ENCODE results near the gene TEAD3.
"Not testable (repeated sequence)": the region's sequence is repeated elsewhere in the genome, so short reads cannot be mapped to it uniquely, and the experiment has no call there.

TEAD3 gene

DNA sequence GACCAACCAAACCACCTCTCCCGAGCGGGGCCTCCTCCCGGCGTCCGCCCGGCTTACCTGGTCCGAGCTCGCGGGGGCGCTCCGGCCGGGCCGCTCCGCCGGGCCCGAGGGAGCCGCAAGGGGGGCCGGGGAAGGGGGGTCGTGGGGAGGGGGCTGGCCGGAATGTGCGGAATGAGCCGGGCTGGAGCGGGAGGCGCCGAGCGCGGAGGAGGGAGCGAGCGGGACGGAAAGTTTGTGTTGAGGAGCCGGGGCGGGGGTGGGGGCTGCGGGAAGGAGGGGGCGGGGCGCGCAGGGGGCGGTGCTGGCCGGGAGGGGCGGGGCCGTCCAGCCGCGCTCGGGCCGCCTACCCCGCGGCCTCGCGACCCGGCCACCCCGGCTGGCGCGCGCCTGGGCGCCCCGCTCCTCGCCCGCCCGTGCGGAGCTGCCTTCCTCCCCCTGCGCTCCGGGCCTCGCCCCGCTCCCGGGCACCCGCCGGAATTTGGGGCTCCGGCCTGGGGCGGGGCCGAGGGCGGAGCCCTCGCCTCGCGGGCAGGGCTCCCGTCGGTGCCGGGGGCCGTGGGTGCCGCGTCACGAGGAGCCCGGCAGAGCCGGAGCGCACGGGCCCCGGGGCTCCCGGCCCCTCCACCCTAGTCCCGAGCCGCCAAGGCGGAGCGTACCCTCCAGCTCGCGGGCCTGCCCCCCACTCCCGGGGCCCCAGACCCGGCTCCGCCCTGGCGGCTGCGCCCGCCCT is at the start of gene TEAD3:
Gene TEAD3 (minus strand): TSS at position 239 of the 730 bp plus-strand sequence.
- no peak for DNase-seq

DNA sequence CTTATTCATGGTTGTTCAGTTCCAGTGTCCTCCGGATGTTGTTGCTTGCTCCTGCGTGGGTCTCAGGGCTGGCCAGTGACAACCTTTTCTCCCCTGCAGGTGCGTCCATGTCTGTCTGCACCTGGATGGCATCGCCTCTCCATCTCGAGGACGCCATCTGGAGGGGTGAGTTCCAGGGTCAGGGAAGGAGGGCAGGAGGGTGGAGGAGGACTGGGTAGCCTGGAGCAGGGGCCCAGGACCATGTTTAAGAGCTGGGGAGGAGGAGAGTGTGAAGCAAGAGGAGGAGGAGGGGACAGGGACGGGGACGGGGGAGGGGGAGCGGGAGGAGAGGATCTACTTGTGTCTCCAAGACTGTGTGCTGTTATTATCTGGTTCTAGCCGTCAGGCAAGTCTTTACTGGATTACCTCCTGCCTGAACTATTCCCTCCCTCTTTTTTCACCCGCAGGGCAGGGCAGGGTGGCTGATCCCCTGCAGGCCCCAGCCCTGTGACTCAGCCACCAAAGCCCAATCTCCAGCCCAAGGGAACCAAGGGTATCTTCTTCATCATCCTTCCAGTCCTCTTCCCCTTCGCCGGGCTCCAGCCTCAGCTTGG is 48.0 kb upstream of the TEAD3 start:
- no peak for DNase-seq

DNA sequence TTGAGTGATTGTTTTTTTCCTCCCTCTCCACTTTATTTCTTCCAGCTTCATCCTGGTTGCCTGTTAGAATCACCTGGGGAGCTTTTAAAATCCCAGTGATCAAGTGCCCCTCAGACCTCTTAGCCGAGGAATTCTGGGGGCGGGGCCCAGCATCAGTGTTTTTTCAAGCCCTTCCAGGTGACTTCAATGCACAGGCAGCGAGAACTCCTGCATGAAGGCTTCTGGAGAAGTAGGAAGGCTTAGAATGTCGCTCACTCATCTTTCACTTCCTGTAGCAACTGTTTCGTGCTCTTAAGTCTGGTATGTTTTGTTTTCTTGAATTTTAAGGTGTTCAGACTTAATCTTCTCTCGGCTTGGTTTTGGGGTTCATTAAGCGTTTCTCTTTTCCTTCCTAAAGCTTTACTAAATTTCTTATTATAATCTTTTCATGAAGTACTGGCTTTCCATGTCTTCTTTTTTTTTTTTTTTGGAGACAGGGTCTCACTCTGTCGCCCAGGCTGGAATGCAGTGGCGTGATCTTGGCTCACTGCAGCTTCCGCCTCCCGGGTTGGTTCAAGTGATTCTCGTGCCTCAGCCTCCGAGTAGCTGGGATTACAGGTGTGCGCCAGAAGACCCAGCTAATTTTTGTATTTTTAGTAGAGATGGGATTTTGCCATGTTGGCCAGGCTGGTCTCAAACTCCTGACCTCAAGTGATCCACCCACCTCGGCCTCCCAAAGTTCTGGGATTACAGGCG is 46.7 kb upstream of the TEAD3 start:
- DNase-seq, result peak in 1 of 3 experiments; percentile 89

DNA sequence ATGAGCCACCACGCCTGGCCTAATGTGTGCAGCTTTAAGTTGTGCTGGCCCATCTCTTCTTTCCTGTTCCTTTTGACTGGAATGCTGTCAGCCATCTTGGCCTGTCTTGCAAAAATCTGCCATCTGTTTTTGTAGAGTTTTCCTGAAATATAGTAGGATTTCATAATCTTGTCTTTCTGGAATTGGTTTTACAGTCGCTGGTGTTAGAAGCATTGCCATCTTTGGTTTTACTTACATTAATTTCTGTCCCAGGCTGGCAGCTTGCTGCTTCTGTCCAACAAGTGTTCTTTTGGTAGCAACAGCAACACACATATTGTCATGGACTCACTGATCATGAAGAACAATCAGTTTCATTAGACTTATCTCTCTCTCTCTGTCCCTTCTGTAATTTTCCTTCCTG is 45.0 kb upstream of the TEAD3 start:
- DNase-seq, result no peak

DNA sequence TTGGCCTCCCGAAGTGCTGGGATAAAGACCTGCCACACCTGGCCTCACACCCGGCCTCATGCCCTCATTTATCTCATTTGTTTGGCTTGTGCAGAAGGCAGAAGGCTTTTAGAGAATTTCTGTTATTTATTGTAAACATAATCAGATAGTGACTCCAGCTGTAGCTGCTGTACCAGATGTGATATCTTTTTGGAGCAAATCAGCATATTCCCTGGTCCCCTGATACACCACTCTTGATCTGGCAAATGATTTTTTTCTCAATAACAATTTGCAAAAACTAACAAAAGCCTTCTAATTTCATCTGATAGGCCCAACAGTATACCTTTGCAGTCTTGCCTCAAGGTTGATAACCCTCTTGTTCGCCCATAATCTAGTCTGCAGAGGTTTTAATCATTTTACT is 42.3 kb upstream of the TEAD3 start:
- no peak for DNase-seq

DNA sequence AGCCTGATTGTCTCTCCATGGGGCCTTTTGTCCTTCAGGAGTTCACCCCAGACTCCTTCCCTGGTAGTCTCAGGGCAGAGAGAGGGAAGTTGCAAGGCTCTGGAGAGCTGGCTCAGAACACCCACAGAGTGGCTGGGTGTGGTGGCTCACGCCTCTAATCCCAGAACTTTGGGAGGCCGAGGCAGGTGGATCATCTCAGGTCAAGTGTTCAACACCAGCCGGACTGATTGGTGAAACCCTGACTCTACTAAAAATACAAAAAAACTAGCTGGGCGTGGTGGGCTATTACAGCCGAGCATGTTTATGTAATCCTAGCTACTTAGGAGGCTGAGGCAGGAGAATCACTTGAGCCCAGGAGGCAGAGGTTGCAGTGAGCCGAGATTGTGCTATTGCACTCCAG is 39.0 kb upstream of the TEAD3 start:
- not testable (repeated sequence) for DNase-seq

DNA sequence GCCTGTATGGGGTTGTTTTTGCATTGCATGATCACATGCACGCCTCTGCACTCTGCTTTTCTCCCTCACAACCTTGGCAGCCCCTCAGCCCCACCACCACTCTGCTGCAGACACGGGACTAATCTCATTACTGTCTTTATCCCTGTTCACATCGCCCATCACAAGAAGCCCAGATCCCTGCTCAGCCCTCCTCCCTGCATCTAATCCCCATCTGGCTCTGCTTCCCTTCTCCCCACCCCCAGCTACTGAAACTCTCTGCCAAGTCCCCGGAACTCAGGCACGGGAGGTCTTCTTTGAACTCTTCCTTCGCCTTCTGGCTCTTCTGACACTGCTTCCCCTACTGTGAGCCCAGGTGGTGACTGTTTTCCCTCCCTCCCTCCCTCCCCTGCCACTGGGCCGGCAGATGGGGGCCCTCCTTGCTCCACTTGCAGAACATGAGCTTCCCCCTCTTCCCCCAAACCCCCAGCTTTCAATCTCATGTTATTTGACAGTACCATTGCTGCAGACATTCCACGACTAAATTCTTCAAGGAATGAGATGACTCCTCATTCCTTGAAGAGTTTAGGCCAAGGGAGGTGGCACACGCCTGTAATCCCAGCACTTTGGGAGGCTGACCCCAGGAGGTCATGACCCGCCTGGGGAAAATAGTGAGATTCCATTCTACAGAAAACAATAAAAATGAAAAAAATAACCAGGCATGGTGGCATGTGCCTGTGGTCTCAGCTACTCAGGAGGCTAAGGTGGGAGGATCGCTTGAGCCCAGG is 37.7 kb upstream of the TEAD3 start:
- no peak for DNase-seq

DNA sequence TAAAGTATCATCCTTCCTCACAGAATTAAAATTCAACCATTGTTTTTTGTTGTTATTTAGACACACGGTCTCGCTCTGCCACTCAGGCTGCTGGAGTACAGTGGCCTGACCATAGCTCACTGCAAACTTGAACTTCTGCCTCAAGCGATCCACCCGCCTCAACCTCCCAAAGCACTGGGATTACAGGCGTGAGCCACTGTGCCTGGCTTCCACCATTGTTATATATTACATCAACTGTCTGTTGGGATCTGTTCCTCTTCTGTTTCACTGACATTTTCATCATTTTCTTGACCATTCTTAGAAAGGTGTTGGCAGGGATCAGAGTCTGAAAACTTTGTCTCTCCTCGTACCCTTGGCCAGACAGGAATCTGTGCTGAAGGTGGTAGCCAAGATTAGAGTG is 37.1 kb upstream of the TEAD3 start:
- DNase-seq, result no peak

DNA sequence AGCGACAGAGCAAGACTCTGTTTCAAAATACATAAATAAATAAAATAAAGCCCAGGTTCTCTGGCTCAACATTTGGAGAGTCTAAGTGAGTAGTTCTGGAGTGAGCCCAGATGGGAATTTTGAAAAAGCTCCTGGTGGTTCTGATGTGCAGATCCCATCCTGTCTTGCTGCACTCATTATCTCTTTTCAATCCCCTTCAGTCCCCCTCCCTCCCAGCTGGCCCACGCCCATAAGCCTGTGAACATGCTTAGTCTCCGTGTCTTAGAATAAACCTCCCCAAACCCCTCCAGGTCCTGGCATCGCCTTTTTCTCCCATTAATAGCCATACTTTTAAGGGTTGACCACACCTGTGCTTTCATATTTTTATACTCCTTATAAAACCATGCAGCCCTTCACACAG is 35.2 kb upstream of the TEAD3 start:
- DNase-seq, result no peak

DNA sequence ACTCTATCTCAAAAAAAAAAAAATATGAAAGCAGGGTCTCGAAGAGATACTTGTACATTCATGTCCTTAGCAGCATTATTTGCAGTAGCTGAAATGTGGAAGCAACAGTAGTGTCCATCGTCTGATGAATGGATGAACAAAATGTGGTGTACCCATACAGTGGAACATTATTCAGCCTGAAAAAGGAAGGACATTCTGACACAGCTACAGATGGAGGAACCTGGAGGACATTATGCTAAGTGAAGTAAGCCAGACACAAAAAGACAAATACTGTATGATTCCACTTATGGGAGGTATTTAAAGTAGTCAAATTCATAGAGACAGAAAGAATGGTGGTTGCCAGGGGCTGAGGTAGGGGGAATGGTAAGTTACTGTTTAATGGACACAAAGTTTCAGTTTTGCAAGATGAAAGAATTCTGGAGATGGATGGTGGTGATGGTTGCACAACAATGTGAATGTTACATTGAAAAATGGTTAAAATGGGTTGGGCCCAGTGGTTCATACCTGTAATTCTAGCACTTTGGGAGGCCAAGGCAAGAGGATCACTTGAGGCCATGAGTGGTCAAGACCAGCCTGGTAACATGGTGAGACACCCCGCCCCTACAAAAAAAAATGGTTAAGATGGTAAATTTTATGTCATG is 27.6 kb upstream of the TEAD3 start:
- DNase-seq, result no peak

DNA sequence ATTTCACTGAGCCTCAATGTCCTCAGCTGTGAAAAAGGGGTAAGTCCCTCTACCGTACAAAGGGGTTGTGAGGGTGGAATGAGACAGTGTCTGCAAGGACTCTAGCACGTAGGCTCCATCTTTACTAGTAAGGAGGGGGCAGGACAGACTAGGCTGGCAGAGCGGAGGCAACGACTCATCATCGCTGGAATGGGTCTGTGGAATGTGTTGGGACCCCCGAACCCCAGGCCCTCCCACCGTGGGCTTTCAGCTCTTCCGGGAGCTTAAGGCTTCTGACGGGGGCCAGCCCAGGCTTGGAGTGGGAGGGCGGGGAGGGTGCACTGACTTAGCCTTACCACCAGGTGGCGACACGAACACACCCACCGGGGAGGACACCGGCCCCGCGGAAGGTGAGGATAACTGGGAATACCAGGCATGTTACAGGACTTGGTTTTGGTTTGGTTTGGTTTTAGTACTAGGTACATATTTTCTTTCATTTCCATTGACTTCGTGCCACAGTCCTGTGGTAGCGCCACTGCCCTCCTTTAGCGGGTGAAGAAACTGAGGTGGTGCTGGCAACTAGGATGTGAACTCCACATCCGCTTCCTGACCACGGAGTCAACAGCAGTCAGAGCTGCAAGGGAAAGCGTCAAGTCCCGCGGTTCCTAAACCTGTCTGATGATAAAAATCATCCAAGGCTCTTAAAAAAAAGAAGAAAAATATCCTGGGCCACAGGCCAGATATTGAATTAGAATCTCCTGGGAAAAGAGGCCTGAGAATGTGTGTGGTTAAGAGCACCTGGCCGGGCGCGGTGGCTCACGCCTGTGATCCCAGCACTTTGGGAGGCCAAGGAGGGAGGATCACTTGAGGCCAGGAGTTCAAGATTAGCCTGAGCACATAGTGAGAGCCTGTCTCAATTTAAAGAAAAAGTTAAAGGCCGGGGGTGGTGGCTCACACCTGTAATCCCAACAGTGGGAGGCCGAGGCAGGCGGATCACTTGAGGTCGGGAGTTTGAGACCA is 26.1 kb upstream of the TEAD3 start:
- peak; percentile 47 to 67 (median 64) for DNase-seq

DNA sequence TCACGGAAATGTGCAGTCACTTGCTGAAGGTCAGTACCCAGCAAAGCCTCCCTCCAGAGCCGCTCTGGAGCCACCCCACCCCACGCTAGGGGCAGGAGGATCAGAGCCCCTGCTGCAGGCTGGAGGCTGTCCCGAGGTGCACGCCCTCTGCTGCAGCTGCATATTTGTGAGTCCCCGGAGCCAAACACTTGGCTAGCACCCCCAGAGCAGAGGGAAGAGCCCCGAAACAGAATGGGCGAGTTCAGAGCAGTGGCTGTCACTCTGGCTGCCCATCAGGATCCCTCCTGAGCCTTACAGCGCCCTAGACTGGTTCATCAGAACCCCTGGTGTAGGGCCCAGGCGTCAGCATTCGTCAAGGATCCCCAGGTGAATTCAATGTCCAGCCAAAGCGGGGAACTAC is 25.3 kb upstream of the TEAD3 start:
- DNase-seq, result no peak

DNA sequence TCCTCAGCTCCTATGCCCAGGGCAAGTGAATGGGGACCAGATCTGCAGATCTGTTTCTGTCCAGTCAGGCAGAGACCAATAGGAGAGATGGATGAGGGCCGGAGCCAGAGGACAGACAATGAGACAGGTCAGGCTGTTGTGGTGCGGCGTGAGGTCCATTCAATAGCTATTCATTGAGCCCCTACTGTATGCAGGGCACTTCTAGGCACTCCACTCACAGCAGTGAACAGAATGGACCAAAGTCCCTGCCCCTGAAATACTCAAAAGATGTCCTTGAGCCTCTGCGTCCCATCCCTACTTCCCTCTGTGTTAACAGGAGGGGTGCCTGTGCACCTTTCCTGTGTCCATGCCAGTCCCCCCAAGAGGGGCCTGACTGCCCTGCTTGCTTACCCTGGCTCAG is 24.4 kb upstream of the TEAD3 start:
- no peak for DNase-seq

DNA sequence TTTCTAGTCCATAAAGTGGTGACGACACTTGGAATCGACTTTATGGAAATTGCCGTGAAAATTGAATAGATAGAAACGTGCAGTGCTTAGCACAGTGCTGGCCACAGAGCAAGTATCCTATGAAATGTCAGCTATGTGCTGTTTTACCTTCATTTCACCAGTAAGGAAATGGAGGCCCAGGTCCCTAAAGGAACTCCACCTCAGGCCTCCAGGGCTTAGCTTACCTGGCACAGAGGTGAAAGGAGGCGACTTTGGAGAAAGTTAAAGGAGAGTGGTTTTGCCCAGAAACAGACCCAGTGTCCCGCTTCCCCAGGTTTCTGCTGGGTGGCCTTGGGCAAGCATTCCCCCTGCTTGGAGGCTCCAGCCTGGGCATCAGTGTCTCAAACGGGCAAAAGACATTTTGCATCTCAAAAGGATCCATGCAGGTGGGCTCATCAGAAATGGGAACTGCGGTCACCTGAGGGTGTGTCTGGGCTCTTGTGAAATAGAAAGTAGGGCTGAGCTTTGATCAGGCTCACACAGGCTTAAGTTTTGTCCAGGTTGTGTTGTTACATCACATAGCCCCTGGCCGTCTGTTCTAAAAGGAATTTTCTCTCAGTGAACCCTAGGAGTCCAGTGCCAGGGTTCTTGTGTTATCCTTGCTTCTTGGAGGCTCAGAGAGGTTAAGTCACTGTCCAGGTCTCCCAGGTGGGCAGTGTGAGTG is 22.6 kb upstream of the TEAD3 start:
- DNase-seq, result no peak

DNA sequence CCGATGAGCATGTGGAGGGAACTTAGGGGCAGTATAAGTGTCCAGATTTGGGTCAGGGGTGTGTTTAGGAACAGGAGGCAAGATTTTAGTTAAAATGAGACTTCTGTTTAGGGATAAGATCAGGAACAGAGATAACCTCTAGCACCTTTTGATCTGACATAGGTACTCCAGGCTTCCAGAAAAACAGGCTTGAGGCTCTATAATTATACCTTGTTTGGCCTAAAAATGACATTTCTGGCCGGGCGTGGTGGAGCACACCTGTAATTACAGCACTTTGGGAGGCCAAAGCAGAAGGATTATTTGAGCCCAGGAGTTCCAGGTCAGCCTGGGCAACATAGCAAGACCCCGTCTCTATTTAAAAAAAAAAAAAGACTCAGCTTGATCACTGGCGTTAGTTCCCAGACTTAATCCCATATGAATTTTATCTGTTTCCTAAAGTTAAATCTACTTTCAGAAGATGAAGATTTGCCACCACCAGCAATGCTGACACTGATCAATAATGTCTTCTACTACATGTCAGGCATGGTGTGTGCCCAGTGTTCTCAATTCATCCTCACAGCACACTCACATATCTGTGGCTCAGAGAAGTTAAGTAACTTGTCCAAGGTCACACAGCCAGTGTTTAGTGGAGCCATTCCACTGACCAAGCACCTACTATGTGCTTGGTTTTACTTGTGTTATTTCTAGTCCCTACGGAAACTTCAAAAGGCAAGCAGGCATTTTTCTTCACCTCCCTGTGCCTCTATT is 21.9 kb upstream of the TEAD3 start:
- DNase-seq, result no peak

DNA sequence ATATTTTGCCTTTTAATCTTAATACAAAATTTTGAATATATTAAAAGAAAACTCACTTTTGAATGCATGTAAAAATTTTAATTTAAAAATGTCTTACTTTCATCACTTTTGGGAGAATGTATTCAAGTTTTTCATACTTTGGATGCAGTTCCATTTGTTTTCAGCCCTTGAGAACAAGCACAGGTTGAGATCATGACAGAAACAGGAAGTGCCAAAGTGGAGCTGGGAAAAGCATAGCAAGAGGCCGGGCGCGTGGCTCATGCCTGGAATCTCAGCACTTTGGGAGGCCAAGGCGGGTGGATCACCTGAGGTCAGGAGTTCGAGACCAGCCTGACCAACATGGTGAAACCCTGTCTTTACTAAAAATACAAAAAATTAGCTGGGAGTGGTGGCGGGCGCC is 21.1 kb upstream of the TEAD3 start:
- DNase-seq, result not testable (repeated sequence)

DNA sequence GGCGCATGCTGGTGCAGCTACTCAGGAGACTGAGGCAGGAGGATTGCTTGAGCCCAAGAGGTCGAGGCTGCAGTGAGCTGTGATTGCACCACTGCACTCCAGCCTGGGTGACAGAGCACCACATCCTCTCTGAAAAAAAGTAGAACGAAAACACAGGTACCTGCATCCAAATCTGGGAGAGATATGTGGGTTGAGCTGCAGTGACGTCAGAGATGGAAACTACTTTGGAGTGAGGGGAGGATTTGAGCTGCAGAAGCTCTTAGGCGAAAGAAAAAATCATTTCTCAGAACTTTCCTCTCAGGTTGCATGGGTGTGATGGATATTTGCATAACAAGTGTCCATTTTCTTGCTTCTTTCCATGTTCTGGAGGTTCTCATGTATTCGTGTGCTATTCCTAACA is 19.8 kb upstream of the TEAD3 start:
- no peak for DNase-seq

DNA sequence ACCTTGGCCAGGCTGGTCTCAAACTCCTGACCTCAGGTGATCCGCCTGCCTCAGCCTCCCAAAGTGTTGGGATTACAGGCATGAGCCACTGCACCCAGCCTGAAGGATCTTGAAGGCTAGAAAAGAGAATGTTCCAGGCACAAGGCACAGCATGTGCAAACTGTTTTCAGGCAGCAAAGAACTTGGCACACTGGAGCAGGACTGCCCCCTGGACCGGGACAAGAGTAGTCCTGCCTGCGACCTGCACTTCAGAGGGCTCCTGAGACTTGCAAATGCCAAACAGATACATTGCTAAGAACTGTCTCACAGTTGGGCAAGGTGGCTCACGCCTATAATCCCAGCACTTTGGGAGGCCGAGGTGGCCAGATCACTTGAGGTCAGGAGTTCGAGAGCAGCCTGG is 19.1 kb upstream of the TEAD3 start:
- not testable (repeated sequence) for DNase-seq

DNA sequence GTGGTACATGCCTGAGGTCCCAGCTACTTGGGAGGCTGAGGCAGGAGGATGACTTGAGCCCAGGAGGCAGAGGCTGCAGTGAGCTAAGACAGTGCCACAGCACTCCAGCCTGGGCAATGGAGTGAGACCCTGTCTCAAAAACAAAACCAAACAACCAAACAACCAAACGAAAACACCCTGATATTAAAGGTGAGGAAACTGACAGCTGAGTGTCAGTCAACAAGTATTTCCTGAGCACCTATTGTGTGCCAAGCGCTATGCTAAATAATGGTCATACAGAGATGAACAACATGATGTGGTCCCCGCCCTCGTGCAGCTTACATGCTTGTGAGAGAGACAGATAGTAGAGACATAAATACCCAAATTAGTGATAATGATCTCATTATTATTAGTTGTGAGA is 17.7 kb upstream of the TEAD3 start:
- no peak for DNase-seq

DNA sequence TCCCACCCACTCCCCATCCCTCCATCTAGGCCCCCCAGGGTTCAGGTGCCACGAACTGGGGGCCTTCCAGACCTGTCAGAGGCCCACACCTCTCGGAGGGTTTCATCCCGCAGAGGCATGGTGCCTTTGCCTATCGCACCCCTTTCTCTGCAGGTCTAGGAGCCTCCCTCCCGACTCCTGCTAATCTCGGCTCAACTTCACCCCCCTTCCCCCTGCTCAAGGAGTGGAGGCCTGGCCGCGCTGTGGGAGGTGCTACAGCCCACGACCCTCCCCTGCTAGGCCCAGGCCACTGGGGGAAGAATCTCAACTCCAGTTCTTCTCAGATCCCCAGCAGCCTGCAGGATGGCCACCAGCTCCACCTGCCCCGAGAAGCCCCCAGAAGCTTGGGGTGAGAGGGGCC is 15.9 kb upstream of the TEAD3 start, which contains the start of gene TULP1:
Gene TULP1 (minus strand): TSS at position 157 of the 400 bp plus-strand sequence. CDS start 38 bp downstream, at position 119.
- no peak for DNase-seq
